MCF 10A (cell line): ENCODE measurements around the gene SDCCAG8. TPM values are rescaled to one million over a fixed set of nuclear protein-coding genes. Genes with fewer than 3 reads are reported as not detected.

Experiments used
- BruUV-seq: library from RNA; stranded (reverse); fragments of 400-500 nt; replicated peaks from 2 replicates; lab custom pipeline; 2021; lab: Mats Ljungman, UMichigan
- CTCF ChIA-PET: fragments of 300-600 bp; sonication (Branson Sonifier 250); formaldehyde crosslinking; extraction: SDS; loops from one replicate; lab custom pipeline; 2021; ENCODE audit warnings: antibody characterized with exemption, inconsistent platforms; lab: Yijun Ruan, JAX
- POLR2A ChIA-PET: fragments of 300-600, 350-650 bp; sonication (Branson Sonifier 250); formaldehyde crosslinking; extraction: SDS; loops from one replicate; lab custom pipeline; 2020; ENCODE audit warnings: antibody characterized with exemption, inconsistent platforms; lab: Yijun Ruan, JAX
- DNase-seq: peaks from one replicate; pipeline ENCODE4 v3.0.0-alpha.2; 2018; ENCODE audit not compliant: unreplicated experiment
- H3K27ac Mint-ChIP-seq: one replicate; pipeline ENCODE4 v1.8.0; 2022; ENCODE audit warnings: mild to moderate bottlenecking, low read depth, mixed read lengths; ENCODE audit not compliant: unreplicated experiment
- H3K27me3 Mint-ChIP-seq: one replicate; pipeline ENCODE4 v1.8.0; 2022; ENCODE audit warnings: mixed read lengths; ENCODE audit not compliant: insufficient read depth, unreplicated experiment
- H3K36me3 Mint-ChIP-seq: one replicate; pipeline ENCODE4 v1.8.0; 2022; ENCODE audit warnings: mild to moderate bottlenecking, moderate library complexity, mixed read lengths; ENCODE audit not compliant: insufficient read depth, unreplicated experiment
- H3K4me1 Mint-ChIP-seq: one replicate; pipeline ENCODE4 v1.8.0; 2022; ENCODE audit warnings: mixed read lengths; ENCODE audit not compliant: insufficient read depth, unreplicated experiment
- H3K4me3 Mint-ChIP-seq: one replicate; pipeline ENCODE4 v1.8.0; 2022; ENCODE audit warnings: mild to moderate bottlenecking, moderate library complexity, mixed read lengths; ENCODE audit not compliant: unreplicated experiment
- H3K9me3 Mint-ChIP-seq: one replicate; pipeline ENCODE4 v1.8.0; 2022; ENCODE audit warnings: mixed read lengths; ENCODE audit not compliant: unreplicated experiment
- CTCF ChIP-seq: fragments of 200-600 bp; IDR thresholded peaks from one replicate; pipeline ENCODE4 v1.8.0; 2022; ENCODE audit warnings: antibody characterized with exemption, mild to moderate bottlenecking; ENCODE audit not compliant: unreplicated experiment
- intact Hi-C: fragments of 100-400 bp; cut with micrococcal nuclease; formaldehyde crosslinking; loops from 2 replicates; pipeline ENCODE4 v1.14.1; 2022
- total RNA-seq: library from RNA; stranded (reverse); gene quantifications from 2 replicates; pipeline ENCODE4 v1.2.3, GENCODE V29; 2022

Gene SDCCAG8
- total RNA-seq, 1 experiment from 2014 or later, result 128 TPM

- ChIA-PET POLR2A (interaction anchor here (0.7 to 1.2 kb wide), 3 partner anchors 50 to 69 kb away, joined by 3 read pairs; partner anchors contain the start of genes CEP170 and SDCCAG8), CTCF (interaction anchor here (0.5 to 2.9 kb wide), 8 partner anchors 9 to 1472 kb away, joined by 3 to 14 read pairs (median 4); no protein-coding TSS in a partner anchor)
- H3K27ac Mint-ChIP-seq, result no peak overlapping the region
- no peak for TF ChIP-seq CTCF
- no peaks in the 10 kb centered on the region for H3K4me1 Mint-ChIP-seq
- H3K36me3 Mint-ChIP-seq, result peaks cover 40% of the 10 kb centered on the region
- H3K27me3 Mint-ChIP-seq, result no peaks in the 10 kb centered on the region
- H3K9me3 Mint-ChIP-seq, result no peaks in the 10 kb centered on the region
- no TSS peak for BruUV-seq
- intact Hi-C loops, result loop anchor here (10.0 kb wide), 2 partner anchors 158 to 298 kb away; no protein-coding TSS in a partner anchor
- no peak overlapping the region for H3K4me3 Mint-ChIP-seq
- no peak for DNase-seq
These were observed 66.5 kb downstream of the SDCCAG8 start for GRCh38 chr1:243322326-243322725.

GRCh38 chr1:243323491-243323890 is 67.7 kb downstream of the SDCCAG8 start:
- no peak for TF ChIP-seq CTCF

GRCh38 chr1:243325305-243325890 is 69.6 kb downstream of the SDCCAG8 start:
- Mint-ChIP-seq H3K36me3 (peaks cover 17% of the 10 kb centered on the region), H3K27ac (no peak overlapping the region), H3K4me3 (no peak overlapping the region), H3K27me3 (no peaks in the 10 kb centered on the region), H3K9me3 (no peaks in the 10 kb centered on the region), H3K4me1 (no peaks in the 10 kb centered on the region)
- POLR2A ChIA-PET, result no interaction called here
- DNase-seq, result peak; percentile 82
- peak; percentile 97 for TF ChIP-seq CTCF
- CTCF ChIA-PET, result interaction anchor here (1.1 to 1.3 kb wide), 4 partner anchors 12 to 18 kb away, joined by 3 to 5 read pairs (median 4); no protein-coding TSS in a partner anchor
- no TSS peak for BruUV-seq
- intact Hi-C loops, result loop anchor here (1.0 to 10.0 kb wide), 7 partner anchors 71 to 1305 kb away; partner anchors contain the start of gene PLD5

More at GRCh38 chr1:243323491-243323890, 67.7 kb downstream of the SDCCAG8 start:
- Mint-ChIP-seq H3K27ac (peak overlapping the region; percentile 1), H3K4me3 (no peak overlapping the region), H3K4me1 (no peaks in the 10 kb centered on the region), H3K36me3 (peaks cover 29% of the 10 kb centered on the region), H3K9me3 (no peaks in the 10 kb centered on the region), H3K27me3 (no peaks in the 10 kb centered on the region)
- CTCF ChIA-PET, result interaction anchor here (0.6 to 2.9 kb wide), 13 partner anchors 10 to 1304 kb away, joined by 3 to 15 read pairs (median 4); no protein-coding TSS in a partner anchor
- no peak for DNase-seq
- intact Hi-C loops, result loop anchor here (10.0 kb wide), 2 partner anchors 159 to 299 kb away; no protein-coding TSS in a partner anchor
- BruUV-seq, result no TSS peak
- POLR2A ChIA-PET, result interaction anchor here (0.7 to 1.3 kb wide), 3 partner anchors 10 to 68 kb away, joined by 3 to 4 read pairs (median 3); partner anchors contain the start of genes CEP170 and SDCCAG8

- BruUV-seq, result no TSS peak
- intact Hi-C loops, result no loop called here
- Mint-ChIP-seq H3K9me3 (no peaks in the 10 kb centered on the region), H3K4me1 (peaks cover 6% of the 10 kb centered on the region), H3K36me3 (peaks cover 38% of the 10 kb centered on the region), H3K27me3 (no peaks in the 10 kb centered on the region), H3K27ac (no peak overlapping the region), H3K4me3 (no peak overlapping the region)
- POLR2A ChIA-PET, result no interaction called here
- DNase-seq, result no peak
- CTCF ChIA-PET, result no interaction called here
- no peak for TF ChIP-seq CTCF
These were observed 76.6 kb downstream of the SDCCAG8 start for GRCh38 chr1:243332440-243332839.
